DMS153 treated with DMSO at 0.1 percent for 48 hours (cell line): ENCODE measurements around the gene QRFPR.
"Not testable (repeated sequence)": the region's sequence is repeated elsewhere in the genome, so short reads cannot be mapped to it uniquely, and the experiment has no call there.

Experiments used
- DNase-seq: peaks from one replicate; lab custom pipeline; 2025; ENCODE audit not compliant: unreplicated experiment; lab: John Stamatoyannopoulos, UW

Gene QRFPR

GRCh38 chr4:121339824-121340223 lies 41.0 kb downstream of the QRFPR start:
- no peak for DNase-seq

- no peak for DNase-seq
Measured at GRCh38 chr4:121339307-121339706, 41.5 kb downstream of the QRFPR start.

- DNase-seq = no peak
Measured at GRCh38 chr4:121338518-121338917, 42.3 kb downstream of the QRFPR start.

GRCh38 chr4:121336706-121337105 lies 44.1 kb downstream of the QRFPR start:
- DNase-seq = no peak

- no peak for DNase-seq
Measured at GRCh38 chr4:121330180-121330665, 50.6 kb downstream of the QRFPR start.

GRCh38 chr4:121326597-121326996 lies 54.2 kb downstream of the QRFPR start:
- DNase-seq = no peak

GRCh38 chr4:121324331-121324730 lies 56.5 kb downstream of the QRFPR start:
- DNase-seq = no peak

GRCh38 chr4:121321466-121321865 lies 59.4 kb downstream of the QRFPR start:
- no peak for DNase-seq

- no peak for DNase-seq
Measured at GRCh38 chr4:121316091-121316490, 64.7 kb downstream of the QRFPR start.

GRCh38 chr4:121313430-121313829 lies 67.4 kb downstream of the QRFPR start:
- not testable (repeated sequence) for DNase-seq

GRCh38 chr4:121308828-121309227 lies 72.0 kb downstream of the QRFPR start:
- DNase-seq = no peak

- DNase-seq = no peak
Measured at GRCh38 chr4:121308328-121308663, 72.5 kb downstream of the QRFPR start.

- DNase-seq = peak; percentile 0
Measured at GRCh38 chr4:121307445-121308327, 73.1 kb downstream of the QRFPR start.

GRCh38 chr4:121306931-121307330 lies 73.9 kb downstream of the QRFPR start:
- no peak for DNase-seq

- DNase-seq = no peak
Measured at GRCh38 chr4:121304893-121305292, 75.9 kb downstream of the QRFPR start.

- DNase-seq = no peak
Measured at GRCh38 chr4:121299367-121299766, 81.5 kb downstream of the QRFPR start.

- no peak for DNase-seq
Measured at GRCh38 chr4:121283319-121283718, 97.5 kb downstream of the QRFPR start.

GRCh38 chr4:121280425-121280824 lies 100.4 kb downstream of the QRFPR start:
- no peak for DNase-seq

- no peak for DNase-seq
Measured at GRCh38 chr4:121278811-121279368, 101.9 kb downstream of the QRFPR start.
